Activated CD8-positive, alpha-beta T cell treated with anti-CD3 and anti-CD28 coated beads for 36 hours (primary cell): ENCODE data around the gene BRINP2. TPM values are rescaled to one million over a fixed set of nuclear protein-coding genes. Genes with fewer than 3 reads are reported as not detected.

Experiments
- ATAC-seq: fragments of 200-7000 bp; cut with Tn5 transposase; one replicate; pipeline ENCODE4 v1.10.0; 2021; ENCODE audit warnings: mild to moderate bottlenecking, moderate library complexity
- CTCF ChIA-PET: fragments of 350-600 bp; sonication (Branson Sonifier 250); formaldehyde crosslinking; loops from one replicate; lab custom pipeline; 2021; ENCODE audit warnings: antibody characterized with exemption; lab: Charles Lee
- POLR2A ChIA-PET: fragments of 350-600 bp; sonication (Branson Sonifier 250); formaldehyde crosslinking; loops from one replicate; lab custom pipeline; 2021; ENCODE audit warnings: antibody characterized with exemption; lab: Charles Lee
- DNase-seq: peaks from one replicate; pipeline ENCODE4 v3.0.0-alpha.2; 2020
- H3K27ac Mint-ChIP-seq: one replicate; pipeline ENCODE4 v1.8.0; 2021; ENCODE audit warnings: mild to moderate bottlenecking, mixed read lengths
- H3K27me3 Mint-ChIP-seq: one replicate; pipeline ENCODE4 v1.8.0; 2021; ENCODE audit warnings: mixed read lengths
- H3K36me3 Mint-ChIP-seq: one replicate; pipeline ENCODE4 v1.8.0; 2021; ENCODE audit warnings: low read depth, mixed read lengths
- H3K4me1 Mint-ChIP-seq: one replicate; pipeline ENCODE4 v1.8.0; 2021; ENCODE audit warnings: low read depth, mixed read lengths
- H3K4me3 Mint-ChIP-seq: one replicate; pipeline ENCODE4 v1.8.0; 2021; ENCODE audit warnings: mild to moderate bottlenecking, moderate library complexity, mixed read lengths
- H3K9me3 Mint-ChIP-seq: one replicate; pipeline ENCODE4 v1.8.0; 2021; ENCODE audit warnings: mixed read lengths
- CTCF ChIP-seq: fragments of 200-600 bp; IDR thresholded peaks from one replicate; pipeline ENCODE4 v1.8.0; 2022; ENCODE audit warnings: antibody characterized with exemption, mild to moderate bottlenecking
- intact Hi-C: fragments of 100-400 bp; cut with micrococcal nuclease; formaldehyde crosslinking; loops from one replicate; pipeline ENCODE4 v1.10.0; 2022
- total RNA-seq, 2 experiments: library from RNA; stranded (reverse); gene quantifications; one replicate each; pipeline ENCODE4 v1.2.3, GENCODE V29; 2021

Gene BRINP2
- total RNA-seq, 2 experiments from 2014 or later = not detected

DNA sequence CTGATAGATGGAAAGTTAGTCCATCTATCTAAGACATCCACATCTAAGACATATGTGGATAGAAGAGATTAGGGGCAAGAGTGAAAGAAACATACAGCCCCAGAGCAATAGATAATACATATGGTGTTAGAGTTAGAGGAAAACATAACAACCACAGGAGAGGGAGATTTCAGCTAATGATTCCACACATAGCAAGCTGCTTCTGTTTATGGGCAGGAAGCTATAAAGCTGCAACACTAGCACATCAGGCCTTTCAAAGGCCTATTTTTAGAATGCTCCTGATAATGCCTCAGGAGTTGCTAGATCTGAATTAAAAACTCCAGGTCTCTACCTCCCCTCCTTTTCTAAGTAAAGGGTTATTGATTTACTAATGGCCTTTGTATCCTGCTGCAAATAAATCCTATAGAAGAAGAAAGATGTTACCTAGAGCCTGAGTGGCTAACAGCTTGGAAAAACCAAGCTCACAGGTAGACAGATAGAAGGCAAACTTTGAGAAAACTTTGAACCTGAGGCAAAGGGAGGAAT, 36.1 kb downstream of the BRINP2 start:
- H3K27me3 Mint-ChIP-seq = no peaks in the 10 kb centered on the region
- TF ChIP-seq CTCF = no peak
- no peak overlapping the region for H3K4me3 Mint-ChIP-seq
- intact Hi-C loops = no loop called here
- ChIA-PET CTCF (no interaction called here), POLR2A (no interaction called here)
- H3K4me1 Mint-ChIP-seq = no peaks in the 10 kb centered on the region
- ATAC-seq (no peak), DNase-seq (no peak)
- no peaks in the 10 kb centered on the region for H3K9me3 Mint-ChIP-seq
- H3K36me3 Mint-ChIP-seq = no peaks in the 10 kb centered on the region
- H3K27ac Mint-ChIP-seq = no peak overlapping the region

DNA sequence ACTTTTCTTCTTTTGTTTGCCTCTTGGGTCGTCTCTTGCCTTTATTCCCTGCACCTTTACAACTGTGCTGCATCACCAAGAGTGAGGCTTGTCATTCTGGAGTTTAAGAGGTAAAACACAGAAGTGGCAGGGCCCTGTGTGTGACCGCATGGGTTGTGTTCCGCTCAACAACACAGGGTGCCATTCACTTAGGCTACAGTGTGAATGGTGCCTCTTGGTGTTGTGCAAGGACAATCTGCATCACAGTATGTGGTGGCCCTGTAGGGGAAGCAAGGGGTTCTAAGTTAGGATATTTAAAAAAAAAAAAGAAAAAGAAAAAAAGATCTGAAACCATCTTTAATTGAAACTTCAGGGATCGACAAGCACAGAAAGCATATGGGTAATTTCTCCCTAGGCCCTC, 38.2 kb downstream of the BRINP2 start:
- no peaks in the 10 kb centered on the region for H3K9me3 Mint-ChIP-seq
- H3K27me3 Mint-ChIP-seq = no peaks in the 10 kb centered on the region
- ATAC-seq (no peak), DNase-seq (no peak)
- TF ChIP-seq CTCF = no peak
- H3K4me1 Mint-ChIP-seq = no peaks in the 10 kb centered on the region
- ChIA-PET POLR2A (no interaction called here), CTCF (no interaction called here)
- no peaks in the 10 kb centered on the region for H3K36me3 Mint-ChIP-seq
- intact Hi-C loops = no loop called here
- H3K4me3 Mint-ChIP-seq = no peak overlapping the region
- H3K27ac Mint-ChIP-seq = no peak overlapping the region

DNA sequence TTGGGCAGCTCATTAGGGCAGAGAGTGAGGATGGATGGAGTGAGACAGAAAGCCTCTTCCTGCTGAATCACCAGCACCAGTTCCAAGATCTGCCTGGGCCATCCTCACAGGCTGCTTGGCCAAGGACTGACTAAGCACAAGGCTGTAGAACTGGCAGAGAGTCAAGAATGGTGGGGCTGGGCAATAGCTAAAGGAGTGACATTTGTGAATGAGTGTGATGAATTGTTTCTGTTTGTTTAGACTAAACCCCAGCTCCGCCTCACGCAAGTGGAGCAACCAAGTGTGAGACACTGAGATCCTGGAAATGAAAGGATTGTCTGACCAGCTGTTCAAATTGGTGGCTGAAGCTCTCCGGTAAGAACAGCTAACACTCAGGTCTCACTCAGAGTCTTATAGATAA, 38.6 kb downstream of the BRINP2 start:
- Mint-ChIP-seq H3K36me3 (no peaks in the 10 kb centered on the region), H3K27me3 (no peaks in the 10 kb centered on the region), H3K27ac (no peak overlapping the region), H3K4me1 (no peaks in the 10 kb centered on the region), H3K9me3 (no peaks in the 10 kb centered on the region), H3K4me3 (no peak overlapping the region)
- POLR2A ChIA-PET = no interaction called here
- intact Hi-C loops = no loop called here
- ATAC-seq = no peak
- CTCF ChIA-PET = no interaction called here
- DNase-seq = no peak
- no peak for TF ChIP-seq CTCF

DNA sequence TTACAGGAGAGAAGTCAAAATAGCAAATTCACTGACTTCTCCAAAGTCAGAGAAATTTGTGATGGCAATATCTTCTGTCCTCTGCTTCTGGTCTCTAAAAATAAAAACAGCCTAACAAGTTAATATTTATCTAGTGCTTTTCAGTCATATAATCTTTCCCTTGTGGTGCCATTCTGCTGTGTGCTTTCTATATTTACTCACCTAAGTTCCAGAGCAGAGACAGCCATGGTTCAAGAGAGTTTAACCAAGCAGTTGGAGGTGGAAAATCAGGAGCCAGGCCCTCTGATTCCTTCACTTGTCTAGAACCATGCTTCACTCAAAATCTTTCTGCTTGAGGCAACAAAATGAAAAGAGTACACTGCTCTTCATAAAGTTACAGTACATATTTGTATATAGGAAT, 39.3 kb downstream of the BRINP2 start:
- no peaks in the 10 kb centered on the region for H3K27me3 Mint-ChIP-seq
- no peaks in the 10 kb centered on the region for H3K9me3 Mint-ChIP-seq
- no peak for DNase-seq
- no peaks in the 10 kb centered on the region for H3K4me1 Mint-ChIP-seq
- intact Hi-C loops = no loop called here
- no peaks in the 10 kb centered on the region for H3K36me3 Mint-ChIP-seq
- no peak for TF ChIP-seq CTCF
- ChIA-PET CTCF (no interaction called here), POLR2A (no interaction called here)
- no peak overlapping the region for H3K4me3 Mint-ChIP-seq
- no peak for ATAC-seq
- no peak overlapping the region for H3K27ac Mint-ChIP-seq

- no peak for DNase-seq
- no peak overlapping the region for H3K4me3 Mint-ChIP-seq
- ATAC-seq = no peak
- POLR2A ChIA-PET = no interaction called here
- no peaks in the 10 kb centered on the region for H3K9me3 Mint-ChIP-seq
- no peaks in the 10 kb centered on the region for H3K27me3 Mint-ChIP-seq
- H3K4me1 Mint-ChIP-seq = no peaks in the 10 kb centered on the region
- H3K36me3 Mint-ChIP-seq = no peaks in the 10 kb centered on the region
- TF ChIP-seq CTCF = no peak
- intact Hi-C loops = no loop called here
- H3K27ac Mint-ChIP-seq = no peak overlapping the region
- CTCF ChIA-PET = no interaction called here
Observed at GRCh38 chr1:177211231-177211630, 40.5 kb downstream of the BRINP2 start.
